COR-L47 (cell line): Measurements from ENCODE around the gene INSM1.

Source experiments
- DNase-seq: peaks from one replicate; lab custom pipeline; 2025; lab: John Stamatoyannopoulos, UW

Gene INSM1

GRCh38 chr20:20362774-20363433, 5.0 kb upstream of the INSM1 start:
- peak; percentile 94 for DNase-seq

DNA sequence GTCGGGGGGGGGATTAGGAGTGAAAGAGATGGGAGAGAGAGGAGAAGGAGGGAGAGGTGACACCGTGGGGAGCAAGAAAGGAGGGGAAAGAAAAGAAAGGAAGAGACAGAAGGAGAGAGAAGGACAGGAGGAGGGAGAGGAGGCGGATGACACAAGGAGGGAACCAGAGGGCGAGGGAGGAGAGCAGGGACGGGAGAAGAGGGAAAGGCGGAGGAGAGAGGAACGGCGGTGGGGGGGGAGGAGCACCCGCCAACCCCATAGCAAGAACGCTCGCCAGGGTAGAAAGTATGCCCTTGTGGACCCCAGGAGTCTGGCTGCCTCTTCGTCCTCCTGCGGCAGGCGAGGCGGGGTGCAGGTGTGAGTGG, 4.5 kb upstream of the INSM1 start:
- peak; percentile 47 for DNase-seq

- peak; percentile 84 for DNase-seq
Observed at GRCh38 chr20:20363799-20364592, 3.9 kb upstream of the INSM1 start.

DNA sequence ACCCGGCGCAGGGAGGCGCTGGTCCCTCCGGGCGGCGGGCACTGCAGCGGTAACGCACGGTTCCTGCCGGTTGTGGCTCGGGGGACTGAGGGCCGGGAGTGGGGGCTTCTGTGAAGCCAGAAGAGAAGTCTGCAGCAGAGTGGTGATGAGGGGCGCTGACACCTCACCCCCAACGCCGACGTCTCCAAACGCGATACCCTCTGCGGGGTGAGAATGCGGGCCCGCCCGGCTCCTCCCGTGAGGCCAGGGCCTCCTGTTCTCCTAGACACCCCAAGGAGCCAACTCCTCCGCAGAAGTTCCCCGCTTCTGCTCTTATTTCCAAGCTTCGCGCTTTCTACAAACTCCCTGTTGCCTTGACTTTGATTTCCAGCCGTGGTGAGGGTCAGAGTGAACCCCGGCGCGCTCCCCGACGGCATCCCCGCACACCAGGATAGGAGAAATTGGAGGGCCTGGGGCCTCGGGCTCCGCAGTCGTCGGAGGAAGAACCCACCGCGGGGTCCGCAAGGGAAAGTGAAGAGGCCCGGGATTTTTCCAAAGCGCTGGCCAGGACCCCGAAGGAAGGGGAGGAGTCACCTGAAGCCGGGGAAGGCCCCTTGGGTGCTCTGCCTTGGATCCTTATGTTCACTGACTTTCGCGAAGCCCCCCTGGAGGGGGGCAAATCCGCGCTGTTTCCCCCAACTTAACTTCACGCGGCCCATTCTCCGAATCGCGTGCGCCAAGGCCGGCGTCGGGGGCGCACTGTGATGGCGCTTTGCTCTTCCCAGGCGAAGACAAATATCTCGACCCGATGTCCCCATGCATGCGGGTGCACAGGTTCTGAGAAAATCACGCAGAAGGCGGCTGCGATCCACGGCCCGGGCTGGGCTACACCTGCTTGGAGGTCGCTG, 3.1 kb upstream of the INSM1 start:
- peak; percentile 57 for DNase-seq

DNA sequence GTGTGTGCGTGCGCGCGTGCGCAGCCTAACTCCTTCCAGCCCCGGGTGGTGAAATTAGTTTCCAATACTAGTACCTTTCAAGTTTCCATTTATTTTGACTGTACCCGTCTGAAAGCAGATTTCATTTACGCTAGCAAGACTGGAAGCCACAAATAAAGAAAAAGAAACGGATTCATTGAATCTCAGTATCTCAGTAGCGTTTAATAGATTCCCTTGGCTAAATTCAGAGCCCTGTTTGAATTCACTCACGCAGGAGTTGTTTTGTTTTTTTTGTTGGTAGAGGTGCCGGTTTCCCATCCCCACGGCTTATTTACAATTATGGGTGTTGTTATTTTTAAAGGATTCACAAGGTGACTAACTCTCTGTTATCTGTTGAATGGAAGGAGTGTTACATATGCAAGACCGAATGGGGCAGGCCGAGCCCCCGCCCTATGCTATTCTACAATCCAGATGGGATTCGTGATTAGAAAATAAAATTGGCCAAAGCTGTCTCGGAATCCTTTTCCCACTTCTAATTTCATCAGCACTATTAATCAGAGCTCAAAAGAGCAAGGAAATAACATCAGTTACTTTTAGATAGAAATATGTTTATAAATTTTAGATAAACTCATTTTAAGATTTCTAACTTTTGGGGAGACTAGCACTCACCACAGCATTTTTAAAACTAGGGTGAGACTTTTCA, 2.3 kb upstream of the INSM1 start:
- DNase-seq, result no peak

DNA sequence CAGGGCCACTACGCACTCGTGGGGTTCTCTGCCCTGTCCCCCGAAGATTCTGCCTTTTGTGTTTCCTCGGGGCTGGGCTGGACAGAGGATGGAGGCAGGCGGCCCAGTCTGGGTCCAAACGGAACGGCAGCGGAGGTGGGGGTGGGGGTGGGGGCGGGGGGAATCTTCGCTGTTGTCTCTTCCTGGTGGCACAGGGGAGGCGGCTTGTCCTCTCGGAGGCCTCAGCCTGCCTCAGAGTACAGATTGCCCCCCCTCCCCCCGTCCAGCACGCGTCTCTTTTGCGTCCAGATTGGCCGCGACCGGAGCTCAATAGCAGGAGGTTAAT, 1.4 kb upstream of the INSM1 start:
- peak; percentile 78 for DNase-seq

DNA sequence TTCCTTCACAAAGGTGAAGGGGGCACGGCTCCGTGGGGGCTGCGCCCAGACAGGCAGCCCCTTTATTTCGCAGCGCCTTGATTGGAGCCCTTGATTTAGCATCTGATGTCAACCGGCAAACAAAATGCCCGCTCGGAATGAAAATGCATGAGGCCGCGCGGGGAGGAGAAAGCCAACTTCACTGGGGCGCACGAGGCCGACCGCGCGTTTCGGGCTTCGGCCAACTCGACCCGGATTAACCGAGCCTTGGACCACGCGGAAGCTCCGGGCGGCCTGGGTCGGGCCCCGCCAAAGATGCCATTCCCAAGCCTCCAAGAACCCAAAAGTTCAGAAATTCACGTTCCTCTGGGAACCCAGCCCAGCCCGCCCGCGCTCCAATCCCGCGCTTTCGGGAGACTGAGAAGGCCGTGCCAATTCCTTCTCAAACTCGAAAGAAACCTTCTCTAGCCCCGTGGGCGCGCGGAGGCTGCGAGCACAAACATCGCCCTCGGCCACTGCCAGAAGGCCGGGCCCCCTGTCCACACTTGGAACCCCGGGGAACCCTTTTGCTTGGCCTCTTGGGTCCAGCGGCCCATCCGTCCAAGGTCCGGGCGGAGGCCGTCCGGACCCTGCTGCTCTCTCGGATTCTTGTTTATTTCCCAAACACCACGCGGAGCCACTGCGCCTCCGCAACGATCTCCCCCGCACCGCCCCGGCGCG, 879 bp upstream of the INSM1 start:
- DNase-seq, result peak; percentile 76

DNA sequence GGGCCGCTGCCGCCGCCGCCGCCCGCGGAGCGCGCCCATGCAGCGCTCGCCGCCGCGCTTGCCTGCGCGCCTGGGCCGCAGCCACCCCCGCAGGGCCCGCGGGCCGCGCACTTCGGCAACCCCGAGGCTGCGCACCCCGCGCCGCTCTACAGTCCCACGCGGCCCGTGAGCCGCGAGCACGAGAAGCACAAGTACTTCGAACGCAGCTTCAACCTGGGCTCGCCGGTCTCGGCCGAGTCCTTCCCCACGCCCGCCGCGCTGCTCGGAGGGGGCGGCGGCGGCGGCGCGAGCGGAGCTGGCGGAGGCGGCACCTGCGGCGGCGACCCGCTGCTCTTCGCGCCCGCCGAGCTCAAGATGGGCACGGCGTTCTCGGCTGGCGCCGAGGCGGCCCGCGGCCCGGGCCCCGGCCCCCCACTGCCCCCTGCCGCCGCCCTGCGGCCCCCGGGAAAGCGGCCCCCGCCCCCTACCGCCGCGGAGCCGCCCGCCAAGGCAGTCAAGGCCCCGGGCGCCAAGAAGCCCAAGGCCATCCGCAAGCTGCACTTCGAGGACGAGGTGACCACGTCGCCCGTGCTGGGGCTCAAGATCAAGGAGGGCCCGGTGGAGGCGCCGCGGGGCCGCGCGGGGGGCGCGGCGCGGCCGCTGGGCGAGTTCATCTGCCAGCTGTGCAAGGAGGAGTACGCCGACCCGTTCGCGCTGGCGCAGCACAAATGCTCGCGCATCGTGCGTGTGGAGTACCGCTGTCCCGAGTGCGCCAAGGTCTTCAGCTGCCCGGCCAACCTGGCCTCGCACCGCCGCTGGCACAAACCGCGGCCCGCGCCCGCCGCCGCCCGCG, 730 bp downstream of the INSM1 start:
- no peak for DNase-seq

GRCh38 chr20:20369250-20370093, 1.6 kb downstream of the INSM1 start:
- DNase-seq, result peak; percentile 67

GRCh38 chr20:20370094-20370575, 2.2 kb downstream of the INSM1 start:
- no peak for DNase-seq

- DNase-seq, result no peak
Observed at GRCh38 chr20:20371083-20371482, 3.2 kb downstream of the INSM1 start.

- DNase-seq, result no peak
Observed at GRCh38 chr20:20371681-20372080, 3.8 kb downstream of the INSM1 start.

DNA sequence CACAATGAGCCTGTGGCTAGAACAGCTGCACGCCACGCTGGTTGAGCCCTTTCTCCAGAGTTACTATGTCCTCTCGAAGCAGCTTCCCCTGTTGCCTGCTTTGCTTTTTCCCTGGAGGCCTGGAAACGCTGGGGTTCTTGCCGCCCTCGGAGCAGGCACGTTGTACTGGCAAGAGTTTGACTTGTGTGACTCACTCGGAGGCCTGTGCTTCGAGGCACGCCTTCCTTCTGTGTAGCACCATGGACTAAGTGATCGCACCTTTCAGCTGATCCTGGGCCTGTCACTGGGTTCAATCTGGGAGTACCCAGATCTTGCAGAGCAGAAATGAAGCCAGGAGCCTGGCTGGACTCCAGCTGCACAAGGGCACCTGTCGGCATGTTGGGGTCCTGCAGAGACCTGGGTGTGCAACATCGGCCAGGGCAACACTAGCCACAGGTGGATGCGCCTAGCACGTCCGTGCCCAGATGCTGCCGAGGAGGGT, 5.2 kb downstream of the INSM1 start:
- no peak for DNase-seq

- peak; percentile 66 for DNase-seq
Observed at GRCh38 chr20:20375862-20376261, 8.0 kb downstream of the INSM1 start.

DNA sequence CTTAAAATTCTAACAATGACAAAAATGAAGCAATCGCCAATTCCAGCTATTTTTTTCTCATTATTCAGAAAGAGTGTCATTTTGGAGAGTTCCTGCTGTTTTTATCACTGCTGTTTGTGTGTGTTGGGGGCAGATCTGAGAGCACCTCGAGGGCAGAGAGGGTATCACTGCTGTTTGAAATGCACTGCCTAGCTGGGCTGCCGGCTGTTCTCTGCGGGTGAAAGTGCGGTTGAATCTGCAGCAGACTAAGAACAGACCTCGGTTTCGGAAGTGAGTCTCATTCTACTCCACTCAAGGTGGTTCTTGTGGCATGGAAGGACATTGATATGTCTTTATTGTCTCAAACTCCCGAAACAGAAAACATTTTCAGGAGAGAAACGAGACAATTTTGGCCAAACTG, 18.3 kb downstream of the INSM1 start:
- no peak for DNase-seq

- no peak for DNase-seq
Observed at GRCh38 chr20:20390393-20390792, 22.5 kb downstream of the INSM1 start.

DNA sequence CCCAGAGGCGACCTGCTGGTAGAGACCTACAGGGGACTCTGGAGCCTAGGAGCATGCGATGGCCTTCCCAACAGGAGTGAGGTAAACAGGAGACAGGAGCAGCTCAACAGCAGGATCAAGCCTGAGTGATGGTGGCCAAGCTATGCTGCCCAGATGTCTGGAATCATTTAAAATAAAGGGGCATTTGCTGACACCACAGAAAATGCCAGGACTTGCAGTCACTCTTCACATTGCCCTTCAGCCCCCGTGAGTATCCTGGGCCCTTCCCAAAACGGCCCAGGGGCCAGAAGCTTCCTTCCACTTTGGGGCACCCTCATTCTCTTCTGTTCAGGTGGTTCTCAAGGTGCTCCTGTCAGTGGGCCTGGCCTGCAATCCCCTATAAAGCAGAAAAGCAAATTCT, 23.2 kb downstream of the INSM1 start:
- DNase-seq, result no peak

DNA sequence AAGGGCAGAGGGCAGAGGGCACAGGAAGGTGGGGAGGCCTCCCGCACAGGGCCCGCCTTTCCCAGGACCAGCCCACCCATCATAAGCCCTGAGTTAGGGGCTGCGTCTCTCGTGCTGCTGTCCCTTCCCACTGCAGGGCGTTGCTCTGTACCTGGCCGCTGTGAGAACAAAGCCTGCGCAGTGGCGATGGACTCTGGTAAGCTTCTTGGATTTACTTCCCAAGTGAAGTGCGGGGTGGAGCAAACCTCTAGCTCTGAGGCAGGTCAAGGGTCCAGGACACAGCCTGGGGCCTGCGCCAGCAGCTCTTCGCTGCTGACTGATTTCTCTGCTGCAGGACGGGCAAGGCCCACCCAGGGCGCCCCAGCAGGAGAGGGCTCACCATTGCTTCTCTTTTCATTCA, 23.9 kb downstream of the INSM1 start:
- DNase-seq, result no peak
